Activated CD4-positive, alpha-beta T cell treated with anti-CD3 and anti-CD28 coated beads, Interleukin-10, Interleukin-2, amounts not matched to agents 100 ng/mL and 50 ng/mL, durations not matched to agents 16 hours and 8 hours (primary cell): Measurements from ENCODE around the gene SON.
"Not testable (repeated sequence)": the region's sequence is repeated elsewhere in the genome, so short reads cannot be mapped to it uniquely, and the experiment has no call there.

Source experiments
- DNase-seq: peaks from one replicate; pipeline ENCODE4 v3.0.0-alpha.2; 2020

SON gene

DNA sequence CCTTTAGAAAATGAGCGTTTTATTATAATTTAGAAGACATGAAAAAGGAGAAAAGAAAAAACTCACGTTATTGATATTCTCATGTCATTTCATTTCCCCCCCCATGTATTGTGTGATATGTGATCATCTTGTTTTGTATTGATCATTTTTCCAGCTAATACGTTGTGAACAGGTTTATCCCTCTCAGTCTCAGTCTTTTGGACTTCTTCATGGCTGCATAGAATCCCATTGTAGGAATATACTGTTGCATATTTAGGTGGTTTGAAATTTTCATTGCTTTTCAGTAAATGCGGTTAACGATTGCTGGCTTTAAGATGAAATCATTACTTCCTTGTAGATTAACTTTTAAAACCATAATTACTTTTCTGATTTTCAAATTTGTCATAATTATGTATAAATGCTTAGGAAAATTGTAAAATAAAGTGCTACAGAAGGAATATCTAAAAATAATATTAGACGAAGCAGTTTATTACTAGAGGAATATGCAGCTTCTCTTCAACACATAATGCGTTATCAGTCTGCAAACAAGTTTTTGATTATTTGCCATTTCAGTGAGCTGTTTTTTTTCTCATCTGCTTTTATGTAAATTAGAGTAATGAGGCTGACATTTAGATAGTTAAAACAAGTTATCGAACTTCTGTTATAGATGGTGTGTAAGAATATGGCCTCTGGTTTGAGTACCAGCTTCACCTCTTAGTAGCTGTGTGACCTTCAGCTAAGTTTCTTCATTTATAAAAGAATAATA, 1.8 kb downstream of the SON start:
- DNase-seq: no peak

DNA sequence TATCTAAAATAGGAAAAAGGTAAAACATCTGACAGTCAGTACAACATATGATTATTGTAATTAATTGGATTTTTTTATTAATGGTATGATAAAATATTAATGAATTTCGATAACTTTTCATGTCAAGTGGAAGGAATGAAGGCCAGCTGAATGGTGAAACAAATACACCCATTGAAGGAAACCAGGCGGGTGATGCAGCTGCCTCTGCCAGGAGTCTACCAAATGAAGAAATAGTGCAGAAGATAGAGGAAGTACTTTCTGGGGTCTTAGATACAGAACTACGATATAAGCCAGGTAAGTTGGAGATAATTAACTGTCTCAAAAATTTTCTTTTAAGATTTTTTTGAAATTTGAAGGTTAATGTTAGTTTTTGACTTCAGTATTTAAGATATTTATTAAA, 3.2 kb downstream of the SON start:
- DNase-seq: no peak

DNA sequence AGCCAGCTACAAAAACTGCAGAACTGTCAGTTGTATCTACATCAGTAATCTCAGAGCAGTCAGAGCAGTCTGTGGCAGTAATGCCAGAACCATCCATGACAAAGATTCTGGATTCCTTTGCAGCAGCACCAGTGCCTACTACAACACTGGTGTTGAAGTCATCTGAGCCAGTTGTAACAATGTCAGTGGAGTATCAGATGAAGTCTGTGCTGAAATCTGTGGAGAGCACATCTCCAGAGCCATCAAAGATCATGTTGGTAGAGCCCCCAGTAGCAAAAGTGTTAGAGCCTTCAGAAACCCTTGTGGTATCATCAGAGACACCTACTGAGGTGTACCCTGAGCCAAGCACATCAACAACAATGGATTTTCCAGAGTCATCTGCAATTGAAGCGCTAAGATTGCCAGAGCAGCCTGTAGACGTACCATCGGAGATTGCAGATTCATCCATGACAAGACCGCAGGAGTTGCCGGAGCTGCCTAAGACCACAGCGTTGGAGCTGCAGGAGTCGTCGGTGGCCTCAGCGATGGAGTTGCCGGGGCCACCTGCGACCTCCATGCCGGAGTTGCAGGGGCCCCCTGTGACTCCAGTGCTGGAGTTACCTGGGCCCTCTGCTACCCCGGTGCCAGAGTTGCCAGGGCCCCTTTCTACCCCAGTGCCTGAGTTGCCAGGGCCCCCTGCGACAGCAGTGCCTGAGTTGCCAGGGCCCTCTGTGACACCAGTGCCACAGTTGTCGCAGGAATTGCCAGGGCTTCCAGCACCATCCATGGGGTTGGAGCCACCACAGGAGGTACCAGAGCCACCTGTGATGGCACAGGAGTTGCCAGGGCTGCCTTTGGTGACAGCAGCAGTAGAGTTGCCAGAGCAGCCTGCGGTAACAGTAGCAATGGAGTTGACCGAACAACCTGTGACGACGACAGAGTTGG, 7.3 kb downstream of the SON start:
- DNase-seq: no peak

DNA sequence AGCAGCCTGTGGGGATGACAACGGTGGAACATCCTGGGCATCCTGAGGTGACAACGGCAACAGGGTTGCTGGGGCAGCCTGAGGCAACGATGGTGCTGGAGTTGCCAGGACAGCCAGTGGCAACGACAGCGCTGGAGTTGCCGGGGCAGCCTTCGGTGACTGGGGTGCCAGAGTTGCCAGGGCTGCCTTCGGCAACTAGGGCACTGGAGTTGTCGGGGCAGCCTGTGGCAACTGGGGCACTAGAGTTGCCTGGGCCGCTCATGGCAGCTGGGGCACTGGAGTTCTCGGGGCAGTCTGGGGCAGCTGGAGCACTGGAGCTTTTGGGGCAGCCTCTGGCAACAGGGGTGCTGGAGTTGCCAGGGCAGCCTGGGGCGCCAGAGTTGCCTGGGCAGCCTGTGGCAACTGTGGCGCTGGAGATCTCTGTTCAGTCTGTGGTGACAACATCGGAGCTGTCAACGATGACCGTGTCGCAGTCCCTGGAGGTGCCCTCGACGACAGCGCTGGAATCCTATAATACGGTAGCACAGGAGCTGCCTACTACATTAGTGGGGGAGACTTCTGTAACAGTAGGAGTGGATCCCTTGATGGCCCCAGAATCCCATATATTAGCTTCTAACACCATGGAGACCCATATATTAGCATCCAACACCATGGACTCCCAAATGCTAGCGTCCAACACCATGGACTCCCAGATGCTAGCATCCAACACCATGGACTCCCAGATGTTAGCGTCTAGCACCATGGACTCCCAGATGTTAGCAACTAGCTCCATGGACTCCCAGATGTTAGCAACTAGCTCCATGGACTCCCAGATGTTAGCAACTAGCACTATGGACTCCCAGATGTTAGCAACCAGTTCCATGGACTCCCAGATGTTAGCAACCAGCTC, 8.2 kb downstream of the SON start:
- no peak for DNase-seq

DNA sequence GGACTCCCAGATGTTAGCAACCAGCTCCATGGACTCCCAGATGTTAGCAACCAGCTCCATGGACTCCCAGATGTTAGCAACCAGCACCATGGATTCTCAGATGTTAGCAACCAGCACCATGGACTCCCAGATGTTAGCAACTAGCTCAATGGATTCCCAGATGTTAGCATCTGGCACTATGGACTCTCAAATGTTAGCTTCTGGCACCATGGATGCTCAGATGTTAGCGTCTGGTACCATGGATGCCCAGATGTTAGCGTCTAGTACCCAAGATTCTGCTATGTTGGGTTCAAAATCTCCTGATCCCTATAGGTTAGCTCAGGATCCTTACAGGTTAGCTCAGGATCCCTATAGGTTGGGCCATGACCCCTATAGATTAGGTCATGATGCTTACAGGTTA, 8.8 kb downstream of the SON start:
- no peak for DNase-seq

DNA sequence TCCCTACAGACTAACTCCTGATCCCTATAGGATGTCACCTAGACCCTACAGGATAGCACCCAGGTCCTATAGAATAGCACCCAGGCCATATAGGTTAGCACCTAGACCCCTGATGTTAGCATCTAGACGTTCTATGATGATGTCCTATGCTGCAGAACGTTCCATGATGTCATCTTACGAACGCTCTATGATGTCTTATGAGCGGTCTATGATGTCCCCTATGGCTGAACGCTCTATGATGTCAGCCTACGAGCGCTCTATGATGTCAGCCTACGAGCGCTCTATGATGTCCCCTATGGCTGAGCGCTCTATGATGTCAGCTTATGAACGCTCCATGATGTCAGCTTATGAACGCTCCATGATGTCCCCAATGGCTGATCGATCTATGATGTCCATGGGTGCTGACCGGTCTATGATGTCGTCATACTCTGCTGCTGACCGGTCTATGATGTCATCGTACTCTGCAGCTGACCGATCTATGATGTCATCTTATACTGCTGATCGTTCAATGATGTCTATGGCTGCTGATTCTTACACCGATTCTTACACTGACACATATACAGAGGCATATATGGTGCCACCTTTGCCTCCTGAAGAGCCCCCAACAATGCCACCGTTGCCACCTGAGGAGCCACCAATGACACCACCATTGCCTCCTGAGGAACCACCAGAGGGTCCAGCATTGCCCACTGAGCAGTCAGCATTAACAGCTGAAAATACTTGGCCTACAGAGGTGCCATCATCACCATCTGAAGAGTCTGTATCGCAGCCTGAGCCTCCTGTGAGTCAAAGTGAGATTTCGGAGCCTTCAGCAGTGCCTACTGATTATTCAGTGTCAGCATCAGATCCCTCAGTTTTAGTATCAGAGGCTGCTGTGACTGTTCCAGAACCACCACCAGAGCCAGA, 9.5 kb downstream of the SON start:
- no peak for DNase-seq

DNA sequence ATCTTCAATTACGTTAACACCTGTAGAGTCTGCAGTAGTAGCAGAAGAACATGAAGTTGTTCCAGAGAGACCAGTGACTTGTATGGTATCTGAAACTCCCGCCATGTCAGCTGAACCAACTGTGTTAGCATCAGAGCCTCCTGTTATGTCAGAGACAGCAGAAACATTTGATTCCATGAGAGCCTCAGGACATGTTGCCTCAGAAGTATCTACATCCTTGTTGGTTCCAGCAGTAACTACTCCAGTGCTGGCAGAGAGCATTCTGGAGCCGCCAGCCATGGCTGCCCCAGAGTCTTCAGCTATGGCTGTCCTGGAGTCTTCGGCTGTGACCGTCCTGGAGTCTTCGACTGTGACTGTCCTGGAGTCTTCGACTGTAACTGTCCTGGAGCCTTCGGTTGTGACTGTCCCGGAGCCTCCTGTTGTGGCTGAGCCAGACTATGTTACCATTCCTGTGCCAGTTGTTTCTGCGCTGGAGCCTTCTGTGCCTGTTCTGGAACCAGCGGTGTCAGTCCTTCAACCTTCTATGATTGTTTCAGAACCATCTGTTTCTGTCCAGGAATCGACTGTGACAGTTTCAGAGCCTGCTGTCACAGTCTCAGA, 10.3 kb downstream of the SON start:
- no peak for DNase-seq

DNA sequence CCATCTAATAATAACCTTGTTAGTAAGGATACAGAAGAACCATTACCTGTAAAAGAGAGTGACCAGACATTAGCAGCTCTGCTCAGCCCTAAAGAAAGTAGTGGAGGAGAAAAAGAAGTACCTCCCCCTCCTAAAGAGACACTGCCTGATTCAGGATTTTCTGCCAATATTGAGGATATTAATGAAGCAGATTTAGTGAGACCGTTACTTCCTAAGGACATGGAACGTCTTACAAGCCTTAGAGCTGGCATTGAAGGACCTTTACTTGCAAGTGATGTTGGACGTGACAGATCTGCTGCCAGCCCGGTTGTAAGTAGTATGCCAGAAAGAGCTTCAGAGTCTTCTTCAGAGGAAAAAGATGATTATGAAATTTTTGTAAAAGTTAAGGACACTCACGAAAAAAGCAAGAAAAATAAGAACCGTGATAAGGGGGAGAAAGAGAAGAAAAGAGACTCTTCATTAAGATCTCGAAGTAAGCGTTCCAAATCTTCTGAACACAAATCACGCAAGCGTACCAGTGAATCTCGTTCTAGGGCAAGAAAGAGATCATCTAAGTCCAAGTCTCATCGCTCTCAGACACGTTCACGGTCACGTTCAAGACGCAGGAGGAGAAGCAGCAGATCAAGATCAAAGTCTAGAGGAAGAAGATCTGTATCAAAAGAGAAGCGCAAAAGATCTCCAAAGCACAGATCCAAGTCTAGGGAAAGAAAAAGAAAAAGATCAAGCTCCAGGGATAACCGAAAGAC, 11.6 kb downstream of the SON start:
- DNase-seq: no peak

DNA sequence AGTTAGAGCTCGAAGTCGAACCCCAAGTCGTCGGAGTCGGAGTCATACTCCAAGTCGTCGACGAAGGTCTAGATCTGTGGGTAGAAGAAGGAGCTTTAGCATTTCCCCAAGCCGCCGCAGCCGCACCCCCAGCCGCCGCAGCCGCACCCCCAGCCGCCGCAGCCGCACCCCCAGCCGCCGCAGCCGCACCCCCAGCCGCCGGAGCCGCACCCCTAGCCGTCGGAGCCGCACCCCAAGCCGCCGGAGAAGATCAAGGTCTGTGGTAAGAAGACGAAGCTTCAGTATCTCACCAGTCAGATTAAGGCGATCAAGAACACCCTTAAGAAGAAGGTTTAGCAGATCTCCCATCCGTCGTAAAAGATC, 12.1 kb downstream of the SON start:
- DNase-seq: no peak

DNA sequence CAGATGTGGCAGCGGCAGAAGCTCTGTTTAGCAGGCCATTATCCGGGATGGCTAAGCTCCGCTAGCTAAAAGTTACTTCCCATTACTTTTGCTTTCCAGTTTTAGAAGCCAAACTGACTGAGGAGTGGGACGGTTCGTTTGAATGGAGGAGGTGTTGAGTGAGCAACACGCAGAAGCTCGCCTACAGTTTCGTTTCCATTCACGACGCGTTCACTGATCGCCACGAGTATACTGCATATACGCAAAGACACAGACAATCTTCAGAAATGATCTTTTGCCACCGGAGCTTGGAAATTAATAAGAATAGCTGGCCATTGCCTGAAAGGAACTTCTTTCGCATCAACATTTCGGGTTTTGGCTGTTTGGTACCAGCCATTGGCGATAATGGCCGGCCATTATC, 14.6 kb downstream of the SON start:
- no peak for DNase-seq

DNA sequence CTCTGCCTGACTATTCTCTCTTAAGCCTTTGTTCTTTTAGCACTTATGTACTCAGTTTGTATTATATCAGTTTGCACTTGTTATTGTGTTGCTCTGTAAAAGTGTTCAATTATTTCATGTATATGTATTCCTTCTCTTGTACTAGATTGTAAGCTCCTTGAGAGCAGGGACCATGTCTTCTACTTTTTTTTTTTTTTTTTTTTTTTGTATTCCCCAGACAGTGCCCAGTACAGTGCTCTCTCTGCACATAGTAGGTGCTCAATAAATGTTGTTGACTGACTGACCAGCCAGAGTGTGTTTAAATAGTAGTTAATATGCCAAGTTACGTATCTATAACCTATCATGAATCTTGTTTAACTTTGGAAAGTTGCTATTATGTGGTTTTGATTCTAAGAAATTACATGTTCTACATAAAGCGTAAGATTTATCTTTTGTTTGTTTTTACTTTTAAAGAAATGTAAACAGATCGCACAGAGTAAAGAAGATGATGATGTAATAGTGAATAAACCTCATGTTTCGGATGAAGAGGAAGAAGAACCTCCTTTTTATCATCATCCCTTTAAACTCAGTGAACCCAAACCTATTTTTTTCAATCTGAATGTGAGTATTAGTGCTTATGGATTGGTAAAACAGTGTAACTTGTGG, 16.1 kb downstream of the SON start:
- no peak for DNase-seq

DNA sequence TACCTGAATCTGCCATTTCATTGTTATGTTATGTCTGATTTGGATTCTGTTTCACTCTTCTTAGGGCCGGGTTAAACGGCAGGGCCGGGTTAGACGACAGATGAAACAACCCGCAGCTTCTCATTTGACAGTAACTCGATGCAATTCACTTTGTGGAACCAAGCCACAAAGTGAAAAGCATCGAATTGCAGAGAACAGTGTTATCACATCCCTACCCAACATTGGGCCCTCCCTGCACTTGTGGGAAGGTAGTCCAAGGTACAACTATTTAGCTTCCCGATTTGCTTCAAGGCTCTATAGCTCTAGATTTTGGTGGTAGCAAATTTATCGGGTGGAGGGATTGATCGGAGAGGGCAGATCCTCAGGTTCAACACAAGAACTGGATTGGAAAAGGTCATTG, 17.0 kb downstream of the SON start:
- no peak for DNase-seq

DNA sequence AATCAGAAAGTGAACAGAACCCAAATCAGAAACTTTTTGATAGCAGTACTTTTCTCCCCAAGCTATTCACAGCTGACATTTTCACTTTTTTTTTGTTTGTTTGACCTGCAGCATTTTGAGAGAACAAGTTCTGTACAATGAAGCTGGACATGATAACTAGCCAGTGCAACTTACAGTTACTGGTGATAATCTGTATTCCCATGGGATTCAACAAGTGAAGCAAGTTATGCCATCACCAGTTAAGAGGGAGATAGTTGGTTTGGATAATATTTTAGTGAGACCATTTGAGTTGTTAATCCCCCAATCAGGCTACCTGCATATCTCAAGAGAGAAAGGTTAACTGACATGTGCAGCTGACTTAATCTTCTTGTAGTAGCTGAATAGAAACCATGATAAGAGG, 18.1 kb downstream of the SON start:
- DNase-seq: no peak

DNA sequence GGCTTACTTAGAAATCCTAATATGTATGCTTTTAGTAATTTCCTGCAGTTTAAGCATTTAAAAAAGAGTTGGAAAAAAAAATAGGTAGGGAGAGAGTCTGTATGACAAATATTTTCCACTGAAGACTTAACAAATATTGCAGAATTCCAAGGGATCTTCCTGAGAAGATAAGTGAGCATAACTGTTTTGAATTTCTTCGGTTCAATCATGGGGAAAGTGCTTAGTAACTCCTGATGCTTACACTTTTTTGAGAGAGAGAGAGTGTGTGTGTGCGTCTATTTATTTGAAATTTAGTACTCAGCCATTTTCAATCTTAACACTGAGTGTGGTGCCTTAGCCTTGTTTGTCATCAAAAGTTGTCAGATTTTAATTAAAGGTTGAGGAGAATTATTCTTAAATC, 18.5 kb downstream of the SON start:
- DNase-seq: no peak

DNA sequence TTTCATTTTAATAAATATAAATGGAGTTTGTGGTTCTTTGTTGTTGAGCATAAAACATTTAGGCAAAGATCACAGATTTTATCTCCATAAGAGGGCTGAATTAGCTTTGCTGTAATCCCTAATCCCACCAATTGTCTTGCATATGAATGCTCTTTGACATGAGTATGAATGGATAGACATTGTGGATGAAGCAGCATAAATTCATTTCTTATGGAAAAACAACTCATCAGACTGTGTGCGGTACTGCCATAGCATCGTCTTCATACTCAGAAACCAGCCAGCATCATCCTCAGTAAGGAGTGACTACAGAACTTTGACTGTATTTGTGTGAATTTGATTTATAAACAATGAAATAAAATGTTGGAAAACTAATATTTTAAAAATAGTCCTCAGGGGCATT, 19.6 kb downstream of the SON start:
- no peak for DNase-seq

DNA sequence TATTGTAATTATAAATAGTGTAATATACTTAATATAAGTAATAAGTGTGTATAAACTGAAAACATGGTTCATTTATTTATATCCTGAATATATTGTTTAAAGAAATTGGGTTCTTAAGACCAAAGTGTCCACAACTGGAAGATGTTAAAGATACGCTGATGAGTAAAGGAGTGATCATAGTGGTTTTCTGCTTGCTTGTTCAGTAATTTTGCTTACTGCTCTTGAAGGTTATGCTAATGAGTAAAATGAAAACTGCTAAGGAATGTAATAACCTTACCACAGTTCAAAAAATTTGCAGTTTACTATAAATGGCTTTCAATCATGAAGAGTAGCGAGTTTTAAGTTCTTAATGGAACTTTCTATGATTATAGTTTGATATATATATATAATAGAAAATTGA, 23.7 kb downstream of the SON start:
- DNase-seq: peak; percentile 43

DNA sequence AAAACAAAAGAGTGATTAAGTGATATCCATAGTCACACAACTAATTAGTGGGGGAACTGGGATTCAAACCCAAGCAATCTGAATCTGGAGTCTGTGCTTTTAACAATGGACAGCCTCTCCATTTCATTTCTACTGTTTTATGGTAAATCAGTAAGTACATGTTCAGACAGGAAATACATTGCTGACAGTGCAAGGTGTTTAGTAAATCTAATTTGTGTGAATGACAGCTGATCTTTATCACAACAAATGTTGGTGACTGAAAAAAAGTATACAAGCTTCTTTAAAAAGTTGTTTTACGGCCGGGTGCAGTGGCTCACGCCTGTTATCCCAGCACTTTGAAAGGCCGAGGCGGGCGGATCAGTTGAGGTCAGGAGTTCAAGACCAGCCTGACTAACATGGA, 25.1 kb downstream of the SON start:
- DNase-seq: no peak

DNA sequence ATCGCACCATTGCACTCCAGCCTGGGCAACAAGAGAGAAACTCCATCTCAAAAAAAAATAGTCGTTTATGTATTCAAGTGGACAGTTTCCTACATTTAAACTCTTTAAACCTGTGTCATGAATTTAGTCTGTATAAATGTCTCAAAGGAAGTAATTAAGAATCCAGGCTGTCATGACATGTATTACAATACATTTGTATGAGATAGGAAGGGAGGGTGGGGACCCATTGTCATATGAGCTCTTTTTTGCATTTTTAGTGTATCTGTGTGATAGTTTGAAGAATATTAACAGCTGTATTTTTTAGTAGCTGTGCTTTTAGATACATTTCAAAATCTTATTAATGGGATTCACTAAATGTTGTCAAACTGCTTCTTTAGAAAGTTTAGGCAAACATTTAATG, 25.6 kb downstream of the SON start:
- DNase-seq: no peak

DNA sequence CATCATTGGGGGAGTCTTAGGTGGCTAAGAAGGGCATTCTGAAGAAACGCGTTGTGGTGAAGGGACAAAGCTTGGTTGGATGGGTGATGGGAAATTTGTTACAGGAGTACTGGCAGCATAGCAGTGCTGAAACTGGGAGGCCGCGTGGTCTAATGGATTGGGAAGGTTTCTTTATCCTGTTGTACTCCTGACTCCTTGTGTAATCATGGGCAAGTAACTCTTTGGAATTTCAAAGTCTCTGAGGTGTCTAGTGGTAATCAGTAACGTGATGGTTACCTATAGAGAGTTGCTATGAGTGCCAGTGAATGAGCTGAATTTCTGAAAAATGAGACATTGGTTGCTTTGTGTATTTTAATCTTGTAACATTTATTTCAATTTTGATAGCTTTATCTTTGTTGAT, 27.2 kb downstream of the SON start:
- no peak for DNase-seq

DNA sequence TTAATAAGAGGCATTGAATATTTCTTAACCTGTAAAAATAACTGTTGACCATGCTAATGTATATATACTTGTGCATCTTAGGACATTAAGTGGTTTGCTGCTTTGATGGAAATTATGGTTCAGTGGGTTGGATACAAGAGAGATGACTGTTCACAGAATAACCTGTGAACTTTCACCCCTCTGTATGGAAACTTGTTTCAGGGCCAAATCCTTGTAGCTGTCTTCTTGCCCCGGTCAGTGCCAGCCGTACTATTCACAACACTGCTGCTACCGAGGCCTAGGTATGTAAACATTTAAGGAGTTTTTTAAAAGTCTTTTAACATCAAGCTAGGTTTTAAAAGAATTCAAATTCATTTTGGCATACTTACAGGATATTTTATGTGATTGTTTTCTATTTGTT, 29.5 kb downstream of the SON start:
- DNase-seq: no peak

DNA sequence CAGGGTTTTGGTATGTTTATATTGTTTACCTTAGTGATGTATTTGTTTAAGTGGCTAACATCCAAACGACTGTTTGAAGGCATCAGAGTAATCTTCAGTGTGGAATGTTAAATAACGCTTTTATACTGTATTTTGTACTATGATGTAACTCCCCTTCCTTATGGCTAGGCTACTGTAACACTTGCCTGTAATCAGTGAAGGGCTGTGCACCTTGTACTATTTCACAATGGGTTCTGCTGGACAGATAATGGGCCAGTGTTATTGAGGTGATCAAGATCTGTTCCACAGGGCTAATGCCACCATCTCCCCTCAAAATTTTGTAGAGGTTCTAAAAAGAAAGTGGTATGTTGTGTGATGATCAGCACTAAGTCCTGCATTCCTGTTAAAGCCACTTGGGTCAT, 33.9 kb downstream of the SON start:
- not testable (repeated sequence) for DNase-seq
